HG02588 (cell line): ENCODE measurements around the gene GAS2L1.

Source experiments
- ATAC-seq: cut with Tn5 transposase; IDR thresholded peaks from one replicate; pipeline ENCODE4 v1.9.1; 2021; ENCODE audit warnings: mild to moderate bottlenecking, moderate library complexity; ENCODE audit not compliant: unreplicated experiment

The GAS2L1 gene

DNA sequence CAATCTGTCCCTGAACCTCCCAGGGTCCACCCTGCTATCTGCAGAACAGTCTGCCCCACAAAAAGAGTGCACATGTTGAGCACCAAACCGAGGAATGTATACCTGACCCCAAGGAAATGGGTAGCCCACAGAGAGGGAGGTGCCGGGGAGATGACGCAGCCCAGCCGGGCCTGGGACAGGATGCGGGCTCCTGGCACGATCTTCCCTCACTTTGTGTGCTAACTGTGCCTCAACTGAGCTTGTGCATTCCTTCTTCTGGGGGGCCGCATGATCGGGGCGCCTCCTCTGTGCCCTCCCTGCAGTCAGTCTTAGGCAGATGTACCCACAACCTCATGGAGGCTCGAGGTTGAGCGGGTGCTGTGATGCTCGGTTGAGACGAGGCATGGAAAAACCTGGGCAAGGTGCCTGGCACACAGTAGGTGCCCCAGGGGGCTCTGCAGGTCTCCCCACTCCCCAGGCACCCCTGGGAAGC, 2.4 kb downstream of the GAS2L1 start:
- ATAC-seq = no peak

DNA sequence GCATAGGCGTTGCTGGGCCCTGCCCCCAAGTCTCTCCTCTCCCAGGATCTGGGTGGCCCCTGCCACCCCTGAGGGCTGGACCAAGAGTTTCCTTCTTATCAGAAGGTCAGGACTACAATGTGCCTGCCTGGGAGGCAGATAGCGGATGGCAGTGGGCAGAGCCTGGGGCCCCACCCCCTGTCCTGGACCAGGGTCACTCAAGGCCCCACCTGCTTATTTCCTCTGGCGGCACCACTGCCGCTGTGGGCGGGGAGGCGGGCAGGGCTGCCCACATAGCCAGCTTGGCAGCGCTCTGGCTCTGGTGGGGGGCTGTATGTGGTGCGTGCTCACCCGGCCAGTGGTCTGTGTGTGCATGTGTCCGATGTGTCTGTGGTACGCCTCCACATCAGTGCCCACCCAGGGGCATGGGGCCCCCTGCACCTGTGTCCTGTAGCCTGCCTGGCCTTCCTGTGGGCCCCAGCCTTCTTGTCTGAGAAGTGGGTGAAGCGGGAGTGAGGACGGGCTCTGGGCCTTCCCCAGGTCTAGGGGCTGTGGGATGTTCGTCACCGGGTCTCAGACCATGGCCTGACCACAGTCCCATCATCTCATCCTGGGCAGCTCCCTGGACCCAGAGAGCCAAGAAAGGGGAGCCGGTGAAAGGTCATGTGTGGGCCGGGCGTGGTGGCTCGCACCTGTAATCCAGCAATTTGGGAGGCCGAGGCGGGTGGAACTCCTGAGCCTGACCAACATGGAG, 3.0 kb downstream of the GAS2L1 start:
- no peak for ATAC-seq

DNA sequence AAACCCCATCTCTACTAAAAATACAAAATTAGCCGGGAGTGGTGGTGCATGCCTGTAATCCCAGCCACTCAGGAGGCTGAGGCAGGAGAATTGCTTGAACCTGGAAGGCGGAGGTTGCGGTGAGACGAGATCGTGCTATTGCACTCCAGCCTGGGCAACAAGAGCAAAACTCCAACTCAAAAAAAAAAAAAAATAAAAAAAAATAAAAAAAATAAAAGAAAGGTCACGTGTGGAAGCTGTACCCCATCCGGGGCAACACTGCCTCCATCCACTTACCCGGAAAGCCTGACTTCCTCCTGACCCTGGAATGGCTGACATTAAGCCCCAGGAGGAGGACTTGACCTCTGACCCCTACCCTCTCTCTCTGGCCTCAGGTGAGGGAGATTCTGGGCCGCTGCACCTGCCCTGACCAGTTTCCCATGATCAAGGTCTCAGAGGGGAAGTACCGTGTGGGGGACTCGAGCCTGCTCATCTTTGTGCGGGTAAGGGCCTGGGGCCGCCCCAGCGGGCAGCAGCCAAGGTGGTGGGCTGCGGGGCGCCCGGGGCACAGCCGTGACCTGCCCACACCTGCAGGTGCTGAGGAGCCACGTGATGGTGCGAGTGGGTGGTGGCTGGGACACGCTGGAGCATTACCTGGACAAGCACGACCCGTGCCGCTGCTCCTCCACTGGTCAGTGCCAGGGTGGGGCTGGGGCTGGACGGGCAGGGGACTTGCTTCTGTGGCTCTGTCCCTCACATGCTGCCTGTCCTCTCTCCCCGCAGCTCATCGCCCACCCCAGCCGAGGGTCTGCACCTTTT, 3.8 kb downstream of the GAS2L1 start:
- ATAC-seq = no peak

DNA sequence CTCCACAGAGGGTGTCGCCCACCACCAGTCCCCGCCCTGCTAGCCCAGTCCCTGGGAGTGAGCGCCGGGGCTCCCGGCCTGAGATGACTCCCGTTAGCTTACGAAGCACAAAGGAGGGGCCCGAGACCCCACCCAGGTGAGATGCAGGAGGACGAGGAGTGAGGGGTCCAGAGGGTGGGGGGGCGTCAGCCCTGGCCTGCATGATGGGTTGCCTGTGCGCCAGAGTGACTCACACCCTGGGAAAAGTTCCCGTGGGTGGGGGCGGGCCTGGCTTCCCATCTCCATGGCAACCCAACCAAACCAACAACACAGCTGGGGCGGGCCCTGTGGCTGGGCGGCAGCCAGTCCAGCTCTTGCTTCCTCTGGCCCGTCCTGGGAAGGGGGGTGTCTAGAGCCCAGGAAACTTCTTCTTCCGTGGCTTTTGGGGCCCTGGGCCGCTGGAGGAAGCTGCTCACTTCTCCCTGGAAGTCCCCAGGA, 4.5 kb downstream of the GAS2L1 start:
- ATAC-seq = no peak

DNA sequence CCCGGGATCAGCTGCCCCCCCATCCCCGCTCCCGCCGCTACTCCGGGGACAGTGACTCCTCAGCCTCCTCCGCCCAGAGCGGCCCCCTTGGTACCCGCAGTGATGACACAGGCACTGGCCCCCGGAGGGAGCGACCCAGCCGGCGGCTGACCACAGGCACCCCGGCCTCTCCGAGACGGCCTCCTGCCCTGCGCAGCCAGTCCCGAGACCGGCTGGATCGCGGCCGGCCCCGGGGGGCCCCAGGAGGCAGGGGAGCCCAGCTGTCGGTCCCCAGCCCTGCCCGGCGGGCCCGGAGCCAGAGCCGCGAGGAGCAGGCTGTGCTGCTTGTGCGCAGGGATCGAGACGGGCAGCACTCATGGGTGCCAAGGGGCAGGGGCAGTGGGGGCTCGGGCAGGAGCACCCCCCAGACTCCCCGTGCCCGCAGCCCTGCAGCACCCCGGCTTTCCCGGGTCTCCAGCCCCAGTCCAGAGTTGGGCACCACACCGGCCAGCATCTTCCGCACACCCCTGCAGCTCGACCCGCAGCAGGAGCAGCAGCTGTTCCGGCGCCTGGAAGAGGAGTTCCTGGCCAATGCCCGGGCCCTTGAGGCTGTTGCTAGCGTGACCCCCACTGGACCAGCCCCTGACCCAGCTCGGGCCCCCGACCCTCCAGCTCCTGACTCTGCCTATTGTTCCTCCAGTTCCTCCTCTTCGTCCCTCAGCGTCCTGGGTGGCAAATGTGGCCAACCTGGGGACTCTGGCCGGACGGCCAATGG, 5.2 kb downstream of the GAS2L1 start:
- no peak for ATAC-seq

DNA sequence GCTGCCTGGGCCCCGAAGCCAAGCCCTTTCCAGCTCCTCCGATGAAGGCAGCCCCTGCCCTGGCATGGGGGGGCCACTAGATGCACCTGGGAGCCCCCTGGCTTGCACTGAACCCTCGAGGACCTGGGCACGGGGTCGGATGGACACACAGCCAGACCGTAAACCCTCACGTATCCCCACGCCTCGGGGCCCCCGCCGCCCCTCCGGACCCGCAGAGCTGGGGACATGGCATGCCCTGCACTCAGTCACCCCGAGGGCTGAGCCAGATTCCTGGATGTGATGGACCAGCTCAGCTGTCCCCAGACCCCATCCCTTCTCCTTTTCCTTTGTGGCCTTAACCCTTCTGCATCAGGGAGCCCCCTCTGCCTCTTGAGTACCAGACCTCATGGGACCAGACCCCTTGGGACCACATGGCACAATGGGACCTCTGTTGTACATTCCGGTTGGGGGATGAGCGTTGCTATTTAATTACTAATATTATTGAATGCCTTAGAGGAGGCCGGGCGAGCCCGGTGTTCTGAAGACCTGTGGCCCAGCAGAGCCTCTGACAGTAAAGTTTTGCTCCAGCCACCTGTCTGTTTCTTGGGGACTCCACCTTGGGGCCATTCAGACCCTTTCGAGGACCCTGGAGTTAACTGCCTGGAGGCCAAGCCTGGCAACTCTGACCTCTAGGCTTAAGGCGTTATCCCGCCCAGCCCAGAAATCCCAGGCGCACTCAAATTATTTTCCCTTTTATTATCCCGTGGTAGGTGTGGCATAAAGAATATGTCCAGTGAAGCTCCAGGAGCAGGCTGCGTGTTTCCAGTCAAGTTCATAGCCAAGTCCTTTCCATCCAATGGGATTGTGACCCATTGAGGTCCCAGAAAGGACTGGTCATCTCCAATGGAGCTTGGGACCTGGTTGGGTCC, 6.0 kb downstream of the GAS2L1 start:
- no peak for ATAC-seq

DNA sequence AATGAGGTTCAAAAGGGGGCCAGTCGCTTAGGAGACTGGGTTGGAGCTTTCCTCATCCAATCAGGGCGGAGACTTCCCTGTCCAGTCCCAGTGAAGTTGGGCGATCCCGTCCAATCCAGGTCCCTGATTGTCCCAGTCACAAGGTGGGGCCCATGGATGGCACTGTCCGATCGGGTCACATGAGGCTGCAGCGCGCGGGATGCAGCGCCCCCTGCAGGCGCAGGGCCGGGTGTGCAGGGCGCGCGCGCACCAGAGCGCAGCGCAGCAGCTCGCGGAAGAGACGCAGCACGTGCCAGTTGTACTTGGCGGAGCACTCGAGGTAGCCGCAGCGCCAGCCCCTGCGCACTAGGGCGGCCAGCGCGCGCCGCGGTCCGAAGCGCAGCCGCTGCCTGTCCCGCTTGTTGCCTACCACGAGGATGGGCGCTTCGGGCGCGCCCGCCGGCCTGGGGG, 6.7 kb downstream of the GAS2L1 start:
- ATAC-seq = no peak

DNA sequence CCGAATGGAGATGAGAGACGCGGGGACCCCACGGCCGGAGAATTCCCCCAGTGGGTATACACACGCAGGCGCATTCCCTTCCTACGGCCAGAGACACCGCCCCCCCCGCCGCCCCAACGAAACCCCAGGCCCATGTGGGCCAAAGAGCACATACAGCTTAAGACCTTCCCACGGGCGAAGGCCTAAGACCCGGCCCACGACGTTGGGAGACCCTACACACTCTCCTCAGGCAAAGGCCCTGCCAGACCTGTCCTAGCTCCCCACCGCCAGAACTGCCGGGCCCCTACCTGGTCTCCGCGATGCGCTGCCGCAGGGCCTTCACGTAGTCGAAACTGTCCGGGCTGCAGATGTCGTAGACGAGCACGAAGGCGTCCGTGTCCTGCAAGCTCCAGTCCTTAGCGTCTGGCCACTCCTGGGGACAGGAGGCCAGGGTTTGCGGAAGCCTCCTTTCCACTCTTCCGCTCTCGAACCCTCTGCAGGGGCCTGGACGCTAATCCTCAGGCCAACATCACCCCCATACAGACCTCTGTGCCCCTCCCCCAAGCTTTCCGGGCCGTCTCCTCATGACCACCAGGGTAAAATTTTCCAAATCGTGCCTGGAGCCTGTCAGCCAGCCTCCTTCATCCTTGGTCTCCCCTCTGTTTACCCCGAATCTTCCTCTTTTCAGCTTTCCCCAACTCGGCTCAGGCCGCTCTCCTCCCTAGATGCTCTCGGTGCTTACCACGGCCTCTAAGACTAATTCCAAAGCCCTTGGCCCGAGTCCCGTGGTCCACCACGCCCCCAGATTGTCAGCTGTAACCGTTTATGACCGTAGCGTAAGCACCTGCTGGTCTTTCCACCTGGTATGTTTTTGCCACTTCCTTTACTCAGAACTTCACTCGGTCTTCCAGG, 7.4 kb downstream of the GAS2L1 start:
- no peak for ATAC-seq

DNA sequence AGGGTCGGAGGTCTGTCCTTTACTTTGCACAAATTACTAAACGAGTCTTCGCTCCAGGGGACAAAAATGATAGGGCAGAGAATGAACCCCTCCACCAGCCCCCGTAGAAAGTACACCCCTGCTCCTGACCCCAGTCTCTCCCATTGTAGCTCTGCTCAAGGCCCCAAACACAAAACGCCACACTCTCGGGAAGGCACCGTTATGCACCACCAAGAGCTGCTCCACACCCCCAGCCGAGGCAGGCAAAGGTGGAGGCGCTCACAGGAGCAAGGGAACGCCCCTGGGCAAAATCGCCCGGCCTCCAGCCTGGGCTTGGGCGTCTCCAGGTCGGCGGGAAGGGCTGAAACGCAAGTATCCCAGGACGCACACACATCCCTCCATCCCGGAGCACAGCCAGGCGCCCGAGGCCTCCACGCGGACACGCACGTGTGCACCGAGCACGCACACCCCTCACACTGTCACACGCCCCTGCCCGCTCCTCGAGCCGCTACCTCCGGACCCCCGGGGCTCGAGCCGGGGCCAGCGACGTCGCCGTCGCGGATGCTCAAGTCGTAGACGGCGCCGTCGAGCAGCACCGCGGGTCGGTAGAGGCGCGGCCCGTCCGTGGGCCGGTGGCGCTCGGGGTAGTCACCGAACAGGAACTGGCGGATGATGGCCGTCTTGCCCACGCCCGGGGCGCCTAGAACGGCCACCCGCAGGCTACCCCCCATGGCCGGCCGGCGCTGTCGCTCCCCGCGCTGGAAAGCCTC, 8.3 kb downstream of the GAS2L1 start:
- ATAC-seq = no peak

DNA sequence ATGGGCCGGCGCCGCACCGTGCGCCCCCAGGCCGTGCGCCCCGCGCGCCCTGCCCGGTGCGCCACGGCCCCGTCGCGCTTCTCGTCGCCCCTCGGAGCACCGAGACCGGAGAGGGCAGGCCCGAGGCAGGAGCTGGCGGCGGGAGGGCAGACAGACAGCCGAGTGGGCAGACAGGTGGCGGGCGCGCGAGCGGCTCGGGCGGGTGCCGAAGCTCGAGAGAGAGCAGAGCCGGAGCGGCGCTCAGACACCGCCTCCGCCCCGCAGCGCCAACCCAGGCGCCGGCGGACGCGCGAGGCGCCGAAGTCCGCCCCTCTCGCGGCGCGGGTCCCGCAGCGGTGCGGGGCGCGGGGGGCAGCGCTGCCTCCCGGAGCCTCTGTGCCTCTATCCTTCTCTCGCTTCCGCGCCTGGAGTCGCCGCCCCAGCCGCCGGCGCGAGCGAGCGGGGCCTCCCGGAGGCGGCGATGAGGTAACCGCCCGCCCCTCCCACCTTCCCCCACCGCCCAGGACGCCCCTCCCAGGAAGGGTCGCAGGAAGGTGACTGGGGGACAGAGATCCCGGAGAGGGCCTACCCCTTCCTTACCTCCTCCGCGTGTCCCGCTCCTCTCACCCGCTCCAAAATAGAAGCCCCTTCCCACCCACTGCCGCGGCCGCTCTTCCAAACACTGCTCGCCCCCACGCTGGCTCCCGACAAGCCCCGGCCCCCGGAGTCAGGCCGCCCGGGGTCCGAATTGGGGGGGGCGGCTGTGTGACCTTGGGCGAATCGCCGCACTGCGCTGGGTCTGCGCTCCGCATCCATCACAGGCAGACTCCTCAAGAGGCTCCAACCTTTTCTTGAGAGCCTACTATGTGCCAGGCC, 9.1 kb downstream of the GAS2L1 start, which contains the start of gene RASL10A:
RASL10A (minus strand) TSS at position 412 of the 855 bp plus-strand sequence. CDS start 451 bp downstream, outside the sequence.
- ATAC-seq = no peak

DNA sequence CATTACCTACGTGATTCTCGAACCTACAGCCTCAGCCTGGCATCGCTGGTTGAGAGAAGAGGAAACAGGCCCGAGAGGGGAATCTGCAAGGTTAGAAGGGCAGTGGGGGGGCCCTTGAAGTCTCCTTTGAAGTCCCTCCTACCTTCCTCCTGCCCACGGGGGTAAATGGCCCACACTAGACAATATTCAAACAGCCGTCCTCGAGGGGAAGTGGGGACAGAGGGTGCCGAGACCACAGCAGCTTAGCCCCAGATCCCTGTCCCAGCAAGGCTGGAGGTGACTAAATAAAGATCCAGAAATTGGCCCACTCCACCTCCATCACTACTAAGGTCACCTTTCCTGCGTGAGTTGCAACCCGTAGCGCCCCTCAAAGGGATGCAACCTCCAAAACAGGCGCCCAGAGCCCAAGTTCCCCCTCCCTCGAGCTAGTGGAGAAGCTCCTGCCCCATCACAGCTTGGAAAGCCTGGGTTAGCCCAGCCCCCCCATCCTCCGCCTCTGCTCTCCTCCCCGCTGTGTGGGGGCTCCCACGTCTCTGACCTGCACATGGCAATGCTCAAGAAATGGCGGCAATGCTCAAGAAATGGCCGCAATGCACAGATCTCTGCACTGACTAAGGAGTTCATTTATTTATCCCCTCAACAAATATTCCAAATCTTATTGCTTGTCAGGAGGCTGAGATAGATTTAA, 9.8 kb downstream of the GAS2L1 start:
- no peak for ATAC-seq

DNA sequence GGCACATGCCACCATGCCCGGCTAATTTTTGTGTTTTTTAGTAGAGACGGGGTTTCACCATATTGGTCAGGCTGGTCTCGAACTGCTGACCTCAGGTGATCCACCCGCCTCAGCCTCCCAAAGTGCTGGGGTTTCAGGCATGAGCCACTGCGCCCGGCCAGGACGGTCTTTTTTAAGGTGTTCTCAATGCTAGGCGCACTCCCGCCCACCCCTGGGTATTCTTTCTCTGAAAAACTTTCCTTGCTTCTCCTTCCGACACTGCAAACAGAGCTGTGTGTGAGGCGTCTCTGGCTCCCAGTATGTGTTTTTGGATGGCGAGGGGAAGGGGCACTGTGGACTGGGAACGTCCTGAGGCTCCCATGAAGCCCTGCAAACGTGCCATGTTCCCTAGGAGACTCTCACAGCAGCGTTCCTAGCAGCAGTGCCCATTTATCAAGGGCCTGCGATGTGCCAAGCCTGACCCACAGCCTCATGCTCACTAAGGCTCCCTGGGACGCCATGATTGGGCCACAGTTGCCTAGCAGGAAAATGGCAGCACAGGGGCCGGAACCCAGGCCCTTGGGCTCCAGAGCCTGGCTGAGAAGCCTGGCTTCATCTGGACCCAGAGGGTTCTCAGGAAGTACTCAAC, 11.5 kb downstream of the GAS2L1 start:
- no peak for ATAC-seq

DNA sequence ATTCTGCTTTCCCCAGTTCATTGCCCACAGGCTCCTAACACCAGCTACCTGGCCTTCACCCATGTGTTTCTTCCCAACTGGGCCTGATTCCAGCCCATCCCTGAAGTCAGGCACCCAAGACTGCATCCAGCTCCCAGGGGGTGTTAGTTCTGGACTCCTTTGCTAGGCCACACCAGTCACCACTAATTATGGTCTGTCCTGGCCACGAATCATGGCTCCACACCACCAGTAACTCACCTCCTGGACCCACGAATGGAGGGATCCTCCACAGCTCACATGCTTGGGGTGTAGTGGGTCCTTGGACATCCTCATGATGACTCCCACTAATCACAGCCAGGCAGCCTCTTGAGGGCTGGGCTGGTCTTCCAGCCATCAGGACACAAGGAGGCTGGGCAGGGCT, 12.6 kb downstream of the GAS2L1 start:
- ATAC-seq = no peak

DNA sequence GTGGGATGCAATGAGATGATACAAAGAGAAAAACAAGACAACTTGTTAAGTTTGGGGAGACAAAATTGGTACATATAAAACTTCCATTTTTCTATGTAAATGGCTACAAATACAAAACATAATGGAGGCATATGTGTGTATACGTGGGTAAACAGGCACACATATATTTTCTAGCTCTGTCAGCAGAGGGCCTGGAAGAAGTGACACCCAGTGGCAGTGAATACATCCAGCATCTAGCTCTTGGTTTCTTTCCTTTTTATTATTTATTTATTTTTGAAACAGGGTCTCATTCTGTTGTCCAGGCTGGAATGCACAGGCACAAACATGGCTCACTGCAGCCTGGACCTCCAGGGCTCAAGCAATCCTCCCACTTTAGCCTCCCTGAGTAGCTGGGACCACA, 14.1 kb downstream of the GAS2L1 start:
- ATAC-seq = no peak

DNA sequence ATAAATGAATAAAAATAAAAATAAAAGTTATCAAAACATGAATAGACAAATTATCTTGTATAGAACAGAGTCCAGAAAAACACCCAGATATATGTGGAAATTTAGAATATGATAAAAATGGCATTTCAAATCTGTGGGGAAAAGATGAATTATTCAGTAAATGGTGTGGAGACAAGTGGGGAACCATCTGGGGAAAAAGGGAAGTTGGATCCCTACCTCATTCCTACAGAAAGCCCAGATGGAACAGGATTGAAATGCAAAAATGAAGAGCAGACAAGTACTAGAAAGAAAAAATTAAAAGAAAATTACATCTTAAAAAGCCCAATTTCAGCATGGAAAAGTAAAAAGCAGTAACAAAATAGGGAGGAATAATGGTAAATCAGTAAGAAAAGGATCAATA, 17.2 kb downstream of the GAS2L1 start:
- ATAC-seq = no peak

DNA sequence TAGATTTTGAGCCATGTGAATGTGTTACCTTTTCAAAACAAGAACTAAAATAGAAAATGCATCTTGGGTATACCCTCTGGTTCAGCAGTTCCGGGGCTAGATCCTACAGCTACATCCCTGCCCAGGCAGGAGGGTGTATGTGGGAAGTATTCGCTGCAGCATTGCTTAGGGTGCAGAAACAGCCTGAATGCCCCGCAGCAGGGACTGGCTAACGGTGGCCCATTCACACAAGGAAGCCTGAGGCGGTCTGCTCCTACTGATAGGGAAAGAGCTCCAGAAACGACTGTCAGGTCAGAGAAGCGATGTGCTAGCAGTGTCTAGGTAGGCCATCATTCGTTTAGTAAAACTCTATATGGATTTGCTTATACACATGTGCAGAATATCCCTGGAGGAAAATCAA, 18.9 kb downstream of the GAS2L1 start:
- ATAC-seq = no peak
